Stomach (tissue), 4 donors: ENCODE results near the gene DLGAP1.

Source experiments
- EP300 ChIP-seq: sonication (generic); formaldehyde crosslinking; IDR thresholded peaks from one replicate; pipeline ENCODE4 v1.6.1; 2017; ENCODE audit warnings: antibody characterized with exemption
- POLR2A ChIP-seq, 4 donors: fragments of 450-650 bp; IDR thresholded peaks; one replicate each; pipeline ENCODE4 v1.6.1; 2016; ENCODE audit warnings: antibody characterized with exemption in 4 of 4, control low read depth in 2 of 4, mild to moderate bottlenecking in 1 of 4, moderate library complexity in 1 of 4
- TF ChIP-seq, protein P1 (sequence below), 7 experiments: fragments of 450-650 bp in 4 of 7; fragments of 200-600 bp in 3 of 7; sonication (generic) in 3 of 7; IDR thresholded peaks; one replicate each; pipeline ENCODE4 v1.5.1; 2016 to 2019; ENCODE audit warnings: antibody characterized with exemption in 7 of 7, control low read depth in 2 of 7, mild to moderate bottlenecking in 1 of 7

DNA sequence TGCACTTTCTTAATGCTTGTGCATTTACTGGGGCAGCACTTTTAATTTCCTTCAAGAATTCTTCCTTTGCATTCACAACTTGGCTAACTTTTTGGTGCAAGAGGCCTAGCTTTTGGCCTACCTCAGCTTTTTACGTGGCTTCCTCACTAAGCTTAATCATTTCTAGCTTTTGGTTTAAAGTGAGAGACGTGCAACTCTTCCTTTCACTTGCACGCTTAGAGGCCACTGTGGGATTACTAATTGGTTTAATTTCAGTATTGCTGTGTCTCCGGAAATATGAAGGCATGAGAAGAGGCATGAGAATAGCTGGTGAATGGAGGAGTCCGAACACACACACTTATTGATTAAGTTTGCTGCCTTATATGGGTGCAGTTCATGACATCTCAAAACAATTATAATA lies 354.1 kb downstream of the DLGAP1 start:
- TF ChIP-seq EP300 (no peak), POLR2A (IDR thresholded peaks at IDR 0.05) (no peak)
- TF ChIP-seq, protein P1, sequence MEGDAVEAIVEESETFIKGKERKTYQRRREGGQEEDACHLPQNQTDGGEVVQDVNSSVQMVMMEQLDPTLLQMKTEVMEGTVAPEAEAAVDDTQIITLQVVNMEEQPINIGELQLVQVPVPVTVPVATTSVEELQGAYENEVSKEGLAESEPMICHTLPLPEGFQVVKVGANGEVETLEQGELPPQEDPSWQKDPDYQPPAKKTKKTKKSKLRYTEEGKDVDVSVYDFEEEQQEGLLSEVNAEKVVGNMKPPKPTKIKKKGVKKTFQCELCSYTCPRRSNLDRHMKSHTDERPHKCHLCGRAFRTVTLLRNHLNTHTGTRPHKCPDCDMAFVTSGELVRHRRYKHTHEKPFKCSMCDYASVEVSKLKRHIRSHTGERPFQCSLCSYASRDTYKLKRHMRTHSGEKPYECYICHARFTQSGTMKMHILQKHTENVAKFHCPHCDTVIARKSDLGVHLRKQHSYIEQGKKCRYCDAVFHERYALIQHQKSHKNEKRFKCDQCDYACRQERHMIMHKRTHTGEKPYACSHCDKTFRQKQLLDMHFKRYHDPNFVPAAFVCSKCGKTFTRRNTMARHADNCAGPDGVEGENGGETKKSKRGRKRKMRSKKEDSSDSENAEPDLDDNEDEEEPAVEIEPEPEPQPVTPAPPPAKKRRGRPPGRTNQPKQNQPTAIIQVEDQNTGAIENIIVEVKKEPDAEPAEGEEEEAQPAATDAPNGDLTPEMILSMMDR (IDR thresholded peaks at IDR 0.05): no peak
